Type B pancreatic cell (in vitro differentiated cells): Measurements from ENCODE around the gene NSD2. TPM values are rescaled to one million over a fixed set of nuclear protein-coding genes. Genes with fewer than 3 reads are reported as not detected.

Experiments
- DNase-seq: peaks from one replicate; pipeline ENCODE4 v3.0.0; 2021; ENCODE audit warnings: mixed read lengths; ENCODE audit not compliant: unreplicated experiment; ENCODE audit errors: extremely low spot score
- H3K27ac Mint-ChIP-seq: 2 replicates; pipeline ENCODE4 v1.8.0; 2021; ENCODE audit warnings: mild to moderate bottlenecking, mixed read lengths
- H3K27me3 Mint-ChIP-seq: 2 replicates; pipeline ENCODE4 v1.8.0; 2021; ENCODE audit warnings: mixed read lengths
- H3K36me3 Mint-ChIP-seq: 2 replicates; pipeline ENCODE4 v1.8.0; 2021; ENCODE audit warnings: mixed read lengths
- H3K4me1 Mint-ChIP-seq: one replicate; pipeline ENCODE4 v1.8.0; 2021; ENCODE audit warnings: mixed read lengths; ENCODE audit not compliant: unreplicated experiment
- H3K4me3 Mint-ChIP-seq: 2 replicates; pipeline ENCODE4 v1.8.0; 2021; ENCODE audit warnings: mild to moderate bottlenecking, mixed read lengths
- H3K9me3 Mint-ChIP-seq: 2 replicates; pipeline ENCODE4 v1.8.0; 2021; ENCODE audit warnings: mixed read lengths
- total RNA-seq: library from RNA; stranded (reverse); gene quantifications from 2 replicates; pipeline ENCODE4 v1.2.1, GENCODE V29; 2021; ENCODE audit warnings: low replicate concordance
- TF ChIP-seq, protein P1 (sequence below): fragments of 200-600 bp; sonication (generic); conservative IDR thresholded peaks from 2 replicates; pipeline ENCODE4 v1.5.0; 2021; ENCODE audit warnings: antibody characterized with exemption, mild to moderate bottlenecking

The NSD2 gene
- total RNA-seq, 1 donor from 2014 or later, result 156 TPM

DNA sequence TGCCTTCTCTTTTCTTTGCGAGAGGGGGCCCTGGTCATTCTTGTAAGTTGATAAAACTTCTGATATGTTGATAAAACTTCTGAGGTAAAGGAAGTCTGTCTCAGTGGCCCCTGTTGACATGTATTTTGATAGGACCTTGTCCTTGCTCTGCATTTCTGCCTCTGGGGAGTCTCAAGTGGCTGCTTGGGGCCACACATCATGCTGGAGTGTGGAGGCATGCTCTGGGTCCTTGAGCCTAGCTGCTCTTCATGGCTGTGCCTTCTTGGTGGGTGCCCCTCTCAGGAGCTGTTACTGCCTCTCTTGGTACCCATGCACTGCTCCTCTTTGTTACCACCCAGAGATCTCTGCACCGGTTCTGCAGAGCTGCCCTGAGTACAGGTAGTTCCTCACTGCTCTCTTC is 14.2 kb downstream of the NSD2 start:
- Mint-ChIP-seq H3K27ac (no peak overlapping the region), H3K4me3 (no peak overlapping the region)
- DNase-seq, result no peak

DNA sequence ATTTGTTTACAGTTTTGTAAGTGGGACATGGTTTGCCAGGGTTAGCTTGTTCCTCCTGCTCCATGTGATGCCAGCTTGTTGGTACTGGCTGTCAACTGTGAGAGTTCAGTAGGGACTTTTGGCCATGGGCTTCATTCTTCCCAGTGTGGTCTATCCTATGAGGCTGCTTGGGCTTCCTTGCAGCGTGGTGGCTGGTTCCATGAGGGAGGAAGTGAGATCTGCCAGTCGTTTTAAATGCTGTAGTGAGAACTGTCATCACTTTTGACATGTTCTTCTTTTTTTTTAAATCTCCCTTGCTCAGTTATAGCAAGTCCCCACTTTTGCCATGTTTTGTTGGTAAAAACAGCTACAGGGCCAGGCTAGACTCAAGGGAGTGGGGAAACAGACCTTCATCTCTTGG is 15.9 kb downstream of the NSD2 start:
- no peak for DNase-seq
- Mint-ChIP-seq H3K27me3 (no peaks in the 10 kb centered on the region), H3K9me3 (no peaks in the 10 kb centered on the region), H3K27ac (no peak overlapping the region), H3K4me1 (peaks cover 17% of the 10 kb centered on the region), H3K36me3 (peaks cover 12% of the 10 kb centered on the region), H3K4me3 (no peak overlapping the region)
- TF ChIP-seq, protein P1, sequence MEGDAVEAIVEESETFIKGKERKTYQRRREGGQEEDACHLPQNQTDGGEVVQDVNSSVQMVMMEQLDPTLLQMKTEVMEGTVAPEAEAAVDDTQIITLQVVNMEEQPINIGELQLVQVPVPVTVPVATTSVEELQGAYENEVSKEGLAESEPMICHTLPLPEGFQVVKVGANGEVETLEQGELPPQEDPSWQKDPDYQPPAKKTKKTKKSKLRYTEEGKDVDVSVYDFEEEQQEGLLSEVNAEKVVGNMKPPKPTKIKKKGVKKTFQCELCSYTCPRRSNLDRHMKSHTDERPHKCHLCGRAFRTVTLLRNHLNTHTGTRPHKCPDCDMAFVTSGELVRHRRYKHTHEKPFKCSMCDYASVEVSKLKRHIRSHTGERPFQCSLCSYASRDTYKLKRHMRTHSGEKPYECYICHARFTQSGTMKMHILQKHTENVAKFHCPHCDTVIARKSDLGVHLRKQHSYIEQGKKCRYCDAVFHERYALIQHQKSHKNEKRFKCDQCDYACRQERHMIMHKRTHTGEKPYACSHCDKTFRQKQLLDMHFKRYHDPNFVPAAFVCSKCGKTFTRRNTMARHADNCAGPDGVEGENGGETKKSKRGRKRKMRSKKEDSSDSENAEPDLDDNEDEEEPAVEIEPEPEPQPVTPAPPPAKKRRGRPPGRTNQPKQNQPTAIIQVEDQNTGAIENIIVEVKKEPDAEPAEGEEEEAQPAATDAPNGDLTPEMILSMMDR, result no peak

More for the DNA sequence above, 14.2 kb downstream of the NSD2 start:
- TF ChIP-seq, protein P1, result no peak
- Mint-ChIP-seq H3K36me3 (peaks cover 12% of the 10 kb centered on the region), H3K9me3 (no peaks in the 10 kb centered on the region), H3K27me3 (no peaks in the 10 kb centered on the region), H3K4me1 (peaks cover 27% of the 10 kb centered on the region)

DNA sequence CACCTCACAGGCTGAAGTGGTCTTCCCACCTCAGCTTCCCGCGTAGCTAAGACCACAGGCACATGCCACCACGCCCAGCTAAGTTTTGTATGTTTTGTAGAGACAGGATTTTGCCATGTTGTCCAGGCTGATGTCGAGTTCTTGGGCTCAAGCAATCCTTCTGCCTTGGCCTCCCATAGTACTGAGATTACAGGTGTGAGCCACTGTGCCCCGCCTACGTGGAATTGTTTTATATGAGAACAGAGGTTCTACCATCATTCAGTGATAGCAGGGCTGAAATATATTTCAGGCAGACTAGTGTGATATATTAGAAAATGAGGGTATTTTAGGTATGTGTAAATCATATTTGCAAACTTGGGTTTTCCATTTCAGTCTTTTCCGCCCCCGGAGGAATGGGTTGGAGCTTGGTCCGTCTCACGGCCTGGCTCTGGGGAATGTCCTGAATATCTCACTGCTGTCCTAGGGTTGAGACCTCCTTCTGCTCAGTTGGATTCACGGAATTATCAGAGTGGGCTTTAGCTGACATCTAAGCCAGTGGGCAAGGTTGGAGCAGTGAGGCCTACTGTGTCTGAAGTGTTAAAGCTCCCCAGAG is 19.9 kb downstream of the NSD2 start:
- Mint-ChIP-seq H3K9me3 (no peaks in the 10 kb centered on the region), H3K4me1 (peaks cover 8% of the 10 kb centered on the region), H3K27me3 (no peaks in the 10 kb centered on the region), H3K4me3 (no peak overlapping the region), H3K27ac (no peak overlapping the region), H3K36me3 (peaks cover 21% of the 10 kb centered on the region)
- no peak for DNase-seq
- TF ChIP-seq, protein P1, result no peak

DNA sequence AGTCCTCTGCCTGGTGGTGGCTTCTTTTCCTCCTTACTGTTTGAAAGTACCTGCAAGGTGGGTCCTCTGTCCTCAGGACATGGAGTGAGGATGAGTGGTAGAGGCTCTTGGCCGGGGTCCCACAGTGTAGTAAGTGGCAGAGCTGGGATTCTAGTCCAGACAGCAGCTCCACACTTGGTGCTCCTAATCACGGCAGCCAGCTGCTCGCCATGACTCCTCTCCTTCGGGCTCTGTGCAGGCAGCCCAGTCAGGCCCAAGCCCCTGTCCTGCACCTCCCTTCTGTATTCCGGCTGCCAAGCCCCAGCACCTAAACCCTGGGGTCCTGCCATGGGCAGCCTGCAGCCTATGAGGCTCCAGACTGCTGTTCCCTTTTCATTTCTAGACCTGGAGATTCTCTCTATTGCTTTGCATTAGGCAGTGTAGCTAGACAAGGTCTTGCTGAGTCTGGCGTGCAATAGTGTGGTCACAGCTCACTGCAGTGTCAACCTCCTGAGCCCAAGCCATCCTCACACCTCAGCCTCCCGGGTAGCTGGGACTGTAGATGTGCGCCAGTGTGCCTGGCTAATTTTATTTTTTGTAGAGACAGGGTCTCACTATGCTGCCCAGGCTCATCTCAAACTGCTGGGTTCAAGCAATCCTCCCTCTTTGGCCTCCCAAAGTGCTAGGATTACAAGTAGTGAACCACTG is 24.9 kb downstream of the NSD2 start:
- H3K9me3 Mint-ChIP-seq, result no peaks in the 10 kb centered on the region
- no peak overlapping the region for H3K27ac Mint-ChIP-seq
- H3K4me3 Mint-ChIP-seq, result no peak overlapping the region
- peaks cover 11% of the 10 kb centered on the region for H3K4me1 Mint-ChIP-seq
- H3K36me3 Mint-ChIP-seq, result peaks cover 16% of the 10 kb centered on the region
- no peak for DNase-seq
- TF ChIP-seq, protein P1, result no peak
- no peaks in the 10 kb centered on the region for H3K27me3 Mint-ChIP-seq

DNA sequence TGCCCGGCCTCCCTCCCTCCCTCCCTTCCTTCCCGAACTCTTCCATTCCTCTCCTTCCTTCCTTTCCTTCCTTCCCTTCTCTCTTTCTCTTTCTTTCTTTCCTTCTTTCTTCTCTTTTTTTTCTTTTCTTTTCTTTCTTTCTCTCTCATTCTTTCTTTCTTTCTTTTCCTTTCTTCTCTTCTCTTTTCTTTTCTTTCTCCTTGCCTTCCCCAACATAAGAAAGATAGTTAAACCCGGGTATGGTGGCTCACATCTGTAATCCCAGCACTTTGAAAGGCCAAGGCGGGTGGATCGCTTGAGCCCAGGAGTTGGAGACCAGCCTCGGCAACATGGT is 25.4 kb downstream of the NSD2 start:
- TF ChIP-seq, protein P1, result no peak
- Mint-ChIP-seq H3K36me3 (peaks cover 18% of the 10 kb centered on the region), H3K27ac (no peak overlapping the region), H3K9me3 (no peaks in the 10 kb centered on the region), H3K4me3 (no peak overlapping the region), H3K27me3 (no peaks in the 10 kb centered on the region), H3K4me1 (peaks cover 11% of the 10 kb centered on the region)
- DNase-seq, result no peak
